Esophagus squamous epithelium (tissue), 5 donors: ENCODE data around the gene GCC2. TPM values are rescaled to one million over a fixed set of nuclear protein-coding genes. Genes with fewer than 3 reads are reported as not detected.

ENCODE experiments used
- DNase-seq: peaks from one replicate; lab custom pipeline; 2025; lab: John Stamatoyannopoulos, UW
- H3K27ac ChIP-seq, 4 donors: fragments of 200-600 bp; sonication (generic); one replicate each; pipeline ENCODE4 v1.5.1; 2016 to 2019; ENCODE audit warnings: mild to moderate bottlenecking in 1 of 4
- H3K27me3 ChIP-seq, 4 donors: fragments of 200-600 bp; sonication (generic); 1 replicate in 3 of 4; 2 replicates in 1 of 4; pipeline versions ENCODE4 v1.5.1 to v1.6.0; 2017 to 2021; ENCODE audit warnings: antibody characterized with exemption in 1 of 4
- H3K36me3 ChIP-seq, 3 donors: fragments of 200-600 bp; sonication (generic); one replicate each; pipeline ENCODE4 v1.5.1; 2016 to 2019
- H3K4me1 ChIP-seq, 3 donors: fragments of 200-600 bp; sonication (generic); one replicate each; pipeline ENCODE4 v1.5.1; 2017 to 2019
- H3K4me3 ChIP-seq, 4 donors: fragments of 200-600 bp; sonication (generic); 1 replicate in 3 of 4; 2 replicates in 1 of 4; pipeline ENCODE4 v1.5.1; 2016 to 2019; ENCODE audit warnings: mild to moderate bottlenecking in 2 of 4, moderate library complexity in 1 of 4
- H3K9me3 ChIP-seq, 3 donors: fragments of 200-600 bp; sonication (generic); one replicate each; pipeline ENCODE4 v1.5.1; 2016 to 2019
- POLR2A ChIP-seq, 4 donors: fragments of 450-650 bp; IDR thresholded peaks; one replicate each; pipeline ENCODE4 v1.6.1; 2017; ENCODE audit warnings: antibody characterized with exemption in 4 of 4, mild to moderate bottlenecking in 4 of 4, moderate library complexity in 3 of 4
- WGBS, 2 donors: methylation state at CpG; one replicate each; pipeline ENCODE4 v1.1.5; 2018; 5-methylcytosine and 5-hydroxymethylcytosine counted together
- intact Hi-C: fragments of 100-400 bp; cut with DNase I; formaldehyde crosslinking; loops from one replicate; pipeline ENCODE4 v1.15.0; 2022
- total RNA-seq, 4 donors: library from RNA; depleted of rRNA; stranded (reverse); fragments of >200 nt; gene quantifications; one replicate each; pipeline ENCODE4 v1.1.0, GENCODE V29; 2016
- TF ChIP-seq, protein P1 (sequence below), 6 experiments: fragments of 450-650 bp in 4 of 6; fragments of 200-600 bp in 2 of 6; sonication (generic) in 2 of 6; IDR thresholded peaks; one replicate each; pipeline ENCODE4 v1.5.1; 2016 to 2019; ENCODE audit warnings: antibody characterized with exemption in 6 of 6, mild to moderate bottlenecking in 4 of 6, moderate library complexity in 4 of 6
- donor health status: DM: yes; HTN: yes; CAD: no.

GCC2 gene
- total RNA-seq, 4 donors from 2014 or later: 11.0 to 31.9 (median 13.7) TPM

DNA sequence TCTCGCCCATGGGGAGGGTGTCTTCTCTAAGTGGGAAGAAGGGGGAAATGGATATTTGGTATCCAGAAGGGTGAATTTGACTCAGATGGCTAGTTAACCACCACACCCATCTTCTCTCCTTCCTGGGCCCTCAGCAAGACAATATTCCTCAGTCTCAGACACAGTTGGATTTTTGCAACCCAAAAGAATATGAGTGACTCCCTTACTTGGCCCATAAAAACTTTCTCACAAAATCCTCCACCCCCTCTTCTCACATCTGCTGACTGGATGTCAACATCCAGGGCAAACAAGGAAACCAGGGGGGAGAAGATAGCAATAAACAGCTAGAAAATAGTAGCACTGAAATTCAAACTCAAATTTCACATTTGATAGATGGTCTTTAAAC, 35.3 kb upstream of the GCC2 start:
- Histone ChIP-seq H3K4me1 (no peaks in the 10 kb centered on the region), H3K4me3 (no peak overlapping the region), H3K36me3 (no peaks in the 10 kb centered on the region), H3K27ac (no peak overlapping the region), H3K9me3 (no peaks in the 10 kb centered on the region), H3K27me3 (no peaks in the 10 kb centered on the region)
- no peak for TF ChIP-seq POLR2A (IDR thresholded peaks at IDR 0.05)
- TF ChIP-seq, protein P1, sequence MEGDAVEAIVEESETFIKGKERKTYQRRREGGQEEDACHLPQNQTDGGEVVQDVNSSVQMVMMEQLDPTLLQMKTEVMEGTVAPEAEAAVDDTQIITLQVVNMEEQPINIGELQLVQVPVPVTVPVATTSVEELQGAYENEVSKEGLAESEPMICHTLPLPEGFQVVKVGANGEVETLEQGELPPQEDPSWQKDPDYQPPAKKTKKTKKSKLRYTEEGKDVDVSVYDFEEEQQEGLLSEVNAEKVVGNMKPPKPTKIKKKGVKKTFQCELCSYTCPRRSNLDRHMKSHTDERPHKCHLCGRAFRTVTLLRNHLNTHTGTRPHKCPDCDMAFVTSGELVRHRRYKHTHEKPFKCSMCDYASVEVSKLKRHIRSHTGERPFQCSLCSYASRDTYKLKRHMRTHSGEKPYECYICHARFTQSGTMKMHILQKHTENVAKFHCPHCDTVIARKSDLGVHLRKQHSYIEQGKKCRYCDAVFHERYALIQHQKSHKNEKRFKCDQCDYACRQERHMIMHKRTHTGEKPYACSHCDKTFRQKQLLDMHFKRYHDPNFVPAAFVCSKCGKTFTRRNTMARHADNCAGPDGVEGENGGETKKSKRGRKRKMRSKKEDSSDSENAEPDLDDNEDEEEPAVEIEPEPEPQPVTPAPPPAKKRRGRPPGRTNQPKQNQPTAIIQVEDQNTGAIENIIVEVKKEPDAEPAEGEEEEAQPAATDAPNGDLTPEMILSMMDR (IDR thresholded peaks at IDR 0.05): no peak
- no peak for DNase-seq
- intact Hi-C loops: no loop called here
- 67 to 86% methylated on average over 1 of the region's 1 CpG for WGBS, 2 donors

DNA sequence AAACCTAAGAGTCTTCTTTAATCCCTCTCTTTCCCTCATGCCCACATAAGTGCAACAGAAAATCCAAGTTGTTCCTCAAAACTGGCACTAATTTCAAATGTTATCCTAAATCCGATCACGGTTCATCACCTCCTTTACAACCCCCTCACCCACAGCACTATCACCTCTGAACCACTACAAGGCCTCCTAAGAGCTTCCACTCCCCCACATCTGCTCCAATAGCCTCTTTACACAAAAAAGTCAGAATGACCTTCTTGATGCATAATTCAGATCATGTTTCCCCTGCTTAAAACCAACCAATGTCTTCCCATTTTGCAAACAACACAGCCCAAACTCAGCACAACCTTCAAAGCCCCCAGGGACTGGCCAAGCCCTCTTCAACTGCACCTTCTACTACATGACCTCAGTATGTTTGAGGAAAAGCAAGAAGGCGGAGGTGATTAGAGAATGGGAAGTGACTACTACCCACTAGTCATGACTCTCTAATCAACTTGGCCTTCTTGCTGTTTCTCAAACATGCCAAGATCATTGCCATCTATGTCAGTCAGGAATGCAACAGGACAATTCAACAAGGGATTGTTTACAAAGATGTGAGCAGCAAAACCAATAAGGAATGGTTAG, 34.6 kb upstream of the GCC2 start:
- Histone ChIP-seq H3K9me3 (no peaks in the 10 kb centered on the region), H3K27me3 (no peaks in the 10 kb centered on the region), H3K27ac (no peak overlapping the region), H3K4me3 (no peak overlapping the region), H3K36me3 (no peaks in the 10 kb centered on the region), H3K4me1 (no peaks in the 10 kb centered on the region)
- 91 to 93% methylated on average over 3 of the region's 3 CpGs for WGBS, 2 donors
- TF ChIP-seq, protein P1 (IDR thresholded peaks at IDR 0.05): no peak
- no peak for TF ChIP-seq POLR2A (IDR thresholded peaks at IDR 0.05)
- DNase-seq: no peak
- intact Hi-C loops: no loop called here

GRCh38 chr2:108414945-108415344, 34.1 kb upstream of the GCC2 start:
- Histone ChIP-seq H3K36me3 (no peaks in the 10 kb centered on the region), H3K4me1 (no peaks in the 10 kb centered on the region), H3K4me3 (no peak overlapping the region), H3K9me3 (no peaks in the 10 kb centered on the region), H3K27ac (no peak overlapping the region), H3K27me3 (no peaks in the 10 kb centered on the region)
- DNase-seq: no peak
- intact Hi-C loops: no loop called here
- WGBS, 2 donors: 90 to 94% methylated on average over 2 of the region's 2 CpGs
- TF ChIP-seq, protein P1 (IDR thresholded peaks at IDR 0.05): no peak
- no peak for TF ChIP-seq POLR2A (IDR thresholded peaks at IDR 0.05)

DNA sequence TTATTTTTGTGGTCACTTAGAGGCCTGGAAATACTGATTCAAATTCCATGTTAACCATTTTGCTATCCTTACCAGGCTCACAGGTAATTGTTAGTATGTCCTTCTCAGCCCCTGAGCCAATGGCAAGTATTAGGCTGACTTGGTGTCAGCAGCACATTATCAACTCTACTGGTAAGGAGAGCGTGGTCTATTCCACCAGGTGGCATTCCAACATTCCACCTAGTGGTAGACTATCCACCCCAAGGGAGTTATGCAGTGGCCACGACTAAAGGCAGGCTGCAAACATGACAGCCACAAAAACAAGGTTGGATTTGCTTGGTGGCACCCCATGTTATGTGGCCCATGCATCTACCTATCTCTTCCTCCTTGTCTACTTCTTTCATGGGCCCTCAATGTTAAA, 31.8 kb upstream of the GCC2 start:
- WGBS, 2 donors: 67 to 79% methylated on average over 2 of the region's 2 CpGs
- H3K27me3 ChIP-seq: no peaks in the 10 kb centered on the region

GRCh38 chr2:108418416-108418815, 30.6 kb upstream of the GCC2 start:
- intact Hi-C loops: no loop called here
- no peak overlapping the region for H3K4me3 ChIP-seq
- 70 to 74% methylated on average over 4 of the region's 4 CpGs for WGBS, 2 donors
- no peaks in the 10 kb centered on the region for H3K36me3 ChIP-seq
- no peak overlapping the region for H3K27ac ChIP-seq
- H3K4me1 ChIP-seq: no peaks in the 10 kb centered on the region
- DNase-seq: no peak
- H3K27me3 ChIP-seq: no peaks in the 10 kb centered on the region
- TF ChIP-seq POLR2A (IDR thresholded peaks at IDR 0.05): no peak
- TF ChIP-seq, protein P1 (IDR thresholded peaks at IDR 0.05): no peak
- no peaks in the 10 kb centered on the region for H3K9me3 ChIP-seq

More for the DNA sequence above, 31.8 kb upstream of the GCC2 start:
- no peak overlapping the region for H3K27ac ChIP-seq
- no peaks in the 10 kb centered on the region for H3K4me1 ChIP-seq
- no peaks in the 10 kb centered on the region for H3K9me3 ChIP-seq
- no peak overlapping the region for H3K4me3 ChIP-seq
- TF ChIP-seq, protein P1 (IDR thresholded peaks at IDR 0.05): peak in 2 of 6 experiments; percentile 13 to 15
- TF ChIP-seq POLR2A (IDR thresholded peaks at IDR 0.05): no peak
- intact Hi-C loops: no loop called here
- no peak for DNase-seq
- no peaks in the 10 kb centered on the region for H3K36me3 ChIP-seq
